ENCODE data around the gene PRKRA.

Gene PRKRA

GRCh38 chr2:178496049-178496448 is 45.1 kb upstream of the PRKRA start:
- Histone ChIP-seq H3K36me3 (ENCODE audit: control insufficient read depth, low read length) (peaks cover 88% of the 10 kb centered on the region), H4K20me1 (ENCODE audit: control insufficient read depth, insufficient read depth, low read depth, low read length) (no peaks in the 10 kb centered on the region), H3K27ac (ENCODE audit: low read depth, low read length) (no peak overlapping the region), H3K4me2 (ENCODE audit: low read length) (no peak overlapping the region), H3K27me3 (ENCODE audit: control insufficient read depth, low read length) (no peaks in the 10 kb centered on the region), H3K4me1 (ENCODE audit: control insufficient read depth, low read length) (peaks cover 12% of the 10 kb centered on the region), H3K4me3 (ENCODE audit: low read length) (no peak overlapping the region), H3K9me2 (replicated peaks; ENCODE audit: control insufficient read depth, low read length) (no peaks in the 10 kb centered on the region), H3F3A (ENCODE audit: control insufficient read depth, insufficient read depth) (peaks cover 6% of the 10 kb centered on the region), H3K9me3 (ENCODE audit: control insufficient read depth, insufficient read depth, low read length) (no peaks in the 10 kb centered on the region), H3K79me2 (ENCODE audit: control insufficient read depth, low read length) (no peaks in the 10 kb centered on the region)
- TF ChIP-seq EZH2phosphoT487 (IDR thresholded peaks at IDR 0.05; ENCODE audit: borderline replicate concordance, low read length) (no peak), CTCF (IDR thresholded peaks at IDR 0.05; ENCODE audit: low read depth, low read length, poor library complexity, severe bottlenecking) (no peak)

GRCh38 chr2:178491612-178492011 is 40.6 kb upstream of the PRKRA start:
- Histone ChIP-seq H3K4me1 (ENCODE audit: control insufficient read depth, low read length) (no peaks in the 10 kb centered on the region), H3K4me3 (ENCODE audit: low read length) (no peak overlapping the region), H3K4me2 (ENCODE audit: low read length) (no peak overlapping the region), H3K27me3 (ENCODE audit: control insufficient read depth, low read length) (no peaks in the 10 kb centered on the region), H3K9me3 (ENCODE audit: control insufficient read depth, insufficient read depth, low read length) (no peaks in the 10 kb centered on the region), H3F3A (ENCODE audit: control insufficient read depth, insufficient read depth) (peaks cover 6% of the 10 kb centered on the region; the same call in 1 of the 2 replicates), H3K36me3 (ENCODE audit: control insufficient read depth, low read length) (peaks cover 78% of the 10 kb centered on the region), H3K79me2 (ENCODE audit: control insufficient read depth, low read length) (peaks cover 16% of the 10 kb centered on the region), H3K27ac (ENCODE audit: low read depth, low read length) (no peak overlapping the region), H4K20me1 (ENCODE audit: control insufficient read depth, insufficient read depth, low read depth, low read length) (no peaks in the 10 kb centered on the region), H3K9me2 (replicated peaks; ENCODE audit: control insufficient read depth, low read length) (no peaks in the 10 kb centered on the region)
- TF ChIP-seq EZH2phosphoT487 (IDR thresholded peaks at IDR 0.05; ENCODE audit: borderline replicate concordance, low read length) (no peak), CTCF (IDR thresholded peaks at IDR 0.05; ENCODE audit: low read depth, low read length, poor library complexity, severe bottlenecking) (no peak)

GRCh38 chr2:178485356-178485755 is 34.4 kb upstream of the PRKRA start:
- H3K79me2 ChIP-seq (ENCODE audit: control insufficient read depth, low read length), result peaks cover 75% of the 10 kb centered on the region
- no peaks in the 10 kb centered on the region for H3K27me3 ChIP-seq (ENCODE audit: control insufficient read depth, low read length)
- H4K20me1 ChIP-seq (ENCODE audit: control insufficient read depth, insufficient read depth, low read depth, low read length), result peaks cover 13% of the 10 kb centered on the region; the same call in 1 of the 2 replicates

More at GRCh38 chr2:178485356-178485755, 34.4 kb upstream of the PRKRA start:
- Histone ChIP-seq H3K4me1 (ENCODE audit: control insufficient read depth, low read length) (peaks cover 28% of the 10 kb centered on the region), H3K9me3 (ENCODE audit: control insufficient read depth, insufficient read depth, low read length) (no peaks in the 10 kb centered on the region), H3K9me2 (replicated peaks; ENCODE audit: control insufficient read depth, low read length) (no peaks in the 10 kb centered on the region; the same call in 1 of the 2 replicates), H3F3A (ENCODE audit: control insufficient read depth, insufficient read depth) (no peaks in the 10 kb centered on the region), H3K27ac (ENCODE audit: low read depth, low read length) (no peak overlapping the region), H3K4me3 (ENCODE audit: low read length) (no peak overlapping the region), H3K36me3 (ENCODE audit: control insufficient read depth, low read length) (peaks cover 40% of the 10 kb centered on the region), H3K4me2 (ENCODE audit: low read length) (no peak overlapping the region)
- TF ChIP-seq EZH2phosphoT487 (IDR thresholded peaks at IDR 0.05; ENCODE audit: borderline replicate concordance, low read length) (no peak), CTCF (IDR thresholded peaks at IDR 0.05; ENCODE audit: low read depth, low read length, poor library complexity, severe bottlenecking) (no peak)
